GM12874 (cell line): Measurements from ENCODE around the gene CASP7.

ENCODE experiments used
- CTCF ChIP-seq: IDR thresholded peaks from 2 replicates; pipeline ENCODE4 v1.5.1; 2011; ENCODE audit warnings: low read depth, mild to moderate bottlenecking, control low read depth, low read length, moderate library complexity; ENCODE audit not compliant: insufficient read depth

CASP7 gene

GRCh38 chr10:113679463-113680189, at the start of gene CASP7:
CASP7 (plus strand) TSS chr10:113679912; CDS start chr10:113697494, 17,582 bp downstream.
- TF ChIP-seq CTCF, result peak; percentile 53

- no peak for TF ChIP-seq CTCF
Observed at GRCh38 chr10:113630929-113631533, 48.7 kb upstream of the CASP7 start.

GRCh38 chr10:113631684-113632367, 47.9 kb upstream of the CASP7 start:
- no peak for TF ChIP-seq CTCF

GRCh38 chr10:113639966-113640365, 39.7 kb upstream of the CASP7 start:
- no peak for TF ChIP-seq CTCF

GRCh38 chr10:113641702-113642101, 38.0 kb upstream of the CASP7 start:
- no peak for TF ChIP-seq CTCF

GRCh38 chr10:113643183-113643582, 36.5 kb upstream of the CASP7 start:
- TF ChIP-seq CTCF, result no peak
